Nephron (organoid): ENCODE measurements around the gene DIP2A.

Experiments
- H3K27ac Mint-ChIP-seq, 3 experiments: 2 replicates each; pipeline ENCODE4 v1.8.0; 2020; ENCODE audit warnings: mixed read lengths in 3 of 3, mild to moderate bottlenecking in 2 of 3, moderate library complexity in 1 of 3
- H3K27me3 Mint-ChIP-seq: 2 replicates; pipeline ENCODE4 v1.8.0; 2021; ENCODE audit warnings: low read depth, mild to moderate bottlenecking, moderate library complexity, mixed read lengths
- H3K36me3 Mint-ChIP-seq: 2 replicates; pipeline ENCODE4 v1.8.0; 2020; ENCODE audit warnings: low read depth, mixed read lengths
- H3K4me1 Mint-ChIP-seq: 2 replicates; pipeline ENCODE4 v1.8.0; 2020; ENCODE audit warnings: mixed read lengths
- H3K4me3 Mint-ChIP-seq, 3 experiments: 2 replicates each; pipeline ENCODE4 v1.8.0; 2020; ENCODE audit warnings: mild to moderate bottlenecking in 3 of 3, mixed read lengths in 3 of 3, moderate library complexity in 2 of 3
- H3K9me3 Mint-ChIP-seq: 2 replicates; pipeline ENCODE4 v1.8.0; 2020; ENCODE audit warnings: mixed read lengths
- CTCF ChIP-seq, 3 experiments: fragments of 200-600 bp; sonication (generic); IDR thresholded peaks; one replicate each; pipeline ENCODE4 v1.5.0; 2021; ENCODE audit warnings: antibody characterized with exemption in 3 of 3; ENCODE audit not compliant: unreplicated experiment in 3 of 3

The DIP2A gene

DNA sequence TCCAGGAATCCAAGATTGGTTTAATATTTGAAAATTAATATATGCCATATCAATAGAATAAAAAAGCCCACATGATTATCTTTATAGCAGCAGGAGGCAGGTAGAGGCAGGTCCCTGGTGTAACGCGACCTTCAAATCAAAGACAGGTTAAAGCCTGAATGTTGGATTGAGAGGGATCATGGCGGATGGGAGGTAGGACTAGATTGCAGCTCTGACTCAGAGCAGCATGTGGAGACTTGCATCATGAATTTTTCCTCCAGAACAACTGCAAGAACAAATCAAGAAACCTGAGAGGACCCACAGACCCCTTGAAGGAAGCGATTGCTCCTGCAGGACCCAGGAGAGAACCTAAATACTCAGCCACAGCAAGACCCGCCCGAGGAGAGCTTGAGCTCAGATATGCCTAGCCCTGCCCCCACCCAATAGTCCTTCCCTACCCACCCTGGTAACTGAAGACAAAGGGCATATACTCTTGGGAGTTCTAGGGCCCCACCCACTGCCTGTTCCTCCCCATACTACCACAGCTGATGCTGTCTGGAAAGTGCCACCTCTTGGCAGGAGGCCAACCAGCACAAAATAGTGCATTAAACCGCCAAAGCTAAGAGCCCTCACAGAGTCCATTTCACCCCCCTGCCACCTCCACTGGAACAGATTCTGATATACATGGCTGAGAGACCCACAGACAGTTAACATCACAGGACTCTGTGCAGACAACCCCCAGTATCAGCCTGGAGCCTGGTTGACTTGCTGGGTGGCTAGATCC lies 126.7 kb downstream of the DIP2A start:
- Mint-ChIP-seq H3K4me3 (no peak overlapping the region), H3K27ac (no peak overlapping the region), H3K36me3 (peaks cover 69% of the 10 kb centered on the region)

GRCh38 chr21:46594276-46594675 lies 135.6 kb downstream of the DIP2A start:
- peaks cover 48% of the 10 kb centered on the region for H3K9me3 Mint-ChIP-seq
- TF ChIP-seq CTCF (IDR thresholded peaks at IDR 0.05; ENCODE audit: unreplicated experiment in 3 of 3), result no peak
- H3K4me1 Mint-ChIP-seq, result peaks cover 6% of the 10 kb centered on the region
- no peak overlapping the region for H3K4me3 Mint-ChIP-seq
- no peaks in the 10 kb centered on the region for H3K27me3 Mint-ChIP-seq
- peaks cover 4% of the 10 kb centered on the region for H3K36me3 Mint-ChIP-seq
- H3K27ac Mint-ChIP-seq, result no peak overlapping the region

More for the DNA sequence above, 126.7 kb downstream of the DIP2A start:
- H3K9me3 Mint-ChIP-seq, result peaks cover 88% of the 10 kb centered on the region
- H3K27me3 Mint-ChIP-seq, result no peaks in the 10 kb centered on the region
- no peaks in the 10 kb centered on the region for H3K4me1 Mint-ChIP-seq
- TF ChIP-seq CTCF (IDR thresholded peaks at IDR 0.05; ENCODE audit: unreplicated experiment in 3 of 3), result no peak

- Mint-ChIP-seq H3K27me3 (peaks cover 3% of the 10 kb centered on the region), H3K36me3 (no peaks in the 10 kb centered on the region), H3K4me3 (no peak overlapping the region), H3K9me3 (peaks cover 28% of the 10 kb centered on the region), H3K27ac (no peak overlapping the region), H3K4me1 (peaks cover 14% of the 10 kb centered on the region)
- TF ChIP-seq CTCF (IDR thresholded peaks at IDR 0.05; ENCODE audit: unreplicated experiment in 3 of 3), result no peak
These were observed 137.5 kb downstream of the DIP2A start for GRCh38 chr21:46596201-46596600.

GRCh38 chr21:46597031-46597430 lies 138.3 kb downstream of the DIP2A start:
- H3K4me1 Mint-ChIP-seq, result peaks cover 19% of the 10 kb centered on the region
- peaks cover 3% of the 10 kb centered on the region for H3K27me3 Mint-ChIP-seq
- H3K4me3 Mint-ChIP-seq, result no peak overlapping the region
- no peak for TF ChIP-seq CTCF (IDR thresholded peaks at IDR 0.05; ENCODE audit: unreplicated experiment in 3 of 3)
- H3K9me3 Mint-ChIP-seq, result peaks cover 21% of the 10 kb centered on the region
- H3K27ac Mint-ChIP-seq, result no peak overlapping the region
- no peaks in the 10 kb centered on the region for H3K36me3 Mint-ChIP-seq

DNA sequence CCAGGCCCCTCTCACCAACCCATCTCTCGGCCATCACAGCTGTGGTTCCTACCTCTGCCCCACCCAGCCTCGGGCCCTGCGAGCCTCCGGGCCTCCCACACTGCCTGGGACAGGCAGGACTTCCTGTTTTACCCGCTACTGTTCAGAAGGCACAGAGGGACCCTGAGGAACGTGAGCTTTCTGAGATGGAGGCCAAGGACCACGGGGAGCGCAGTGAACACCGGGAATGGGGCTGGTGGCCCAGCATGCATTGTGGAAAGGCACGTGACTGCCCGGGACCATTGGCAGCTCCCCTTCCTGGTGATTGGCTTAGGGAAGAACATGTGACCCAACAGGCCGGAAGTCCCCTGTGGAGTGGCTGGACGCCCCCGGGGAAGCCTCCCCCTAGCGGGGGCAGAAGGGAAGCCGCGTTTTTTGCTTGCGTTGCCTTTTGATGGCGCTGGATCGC lies 139.2 kb downstream of the DIP2A start:
- no peak for TF ChIP-seq CTCF (IDR thresholded peaks at IDR 0.05; ENCODE audit: unreplicated experiment in 3 of 3)
- H3K9me3 Mint-ChIP-seq, result peaks cover 16% of the 10 kb centered on the region
- no peak overlapping the region for H3K27ac Mint-ChIP-seq
- peaks cover 28% of the 10 kb centered on the region for H3K4me1 Mint-ChIP-seq
- no peaks in the 10 kb centered on the region for H3K36me3 Mint-ChIP-seq
- peaks cover 3% of the 10 kb centered on the region for H3K27me3 Mint-ChIP-seq
- no peak overlapping the region for H3K4me3 Mint-ChIP-seq
